ENCODE results near the gene OR14J1.
"Not testable (repeated sequence)": the region's sequence is repeated elsewhere in the genome, so short reads cannot be mapped to it uniquely, and the experiment has no call there.

Gene OR14J1

DNA sequence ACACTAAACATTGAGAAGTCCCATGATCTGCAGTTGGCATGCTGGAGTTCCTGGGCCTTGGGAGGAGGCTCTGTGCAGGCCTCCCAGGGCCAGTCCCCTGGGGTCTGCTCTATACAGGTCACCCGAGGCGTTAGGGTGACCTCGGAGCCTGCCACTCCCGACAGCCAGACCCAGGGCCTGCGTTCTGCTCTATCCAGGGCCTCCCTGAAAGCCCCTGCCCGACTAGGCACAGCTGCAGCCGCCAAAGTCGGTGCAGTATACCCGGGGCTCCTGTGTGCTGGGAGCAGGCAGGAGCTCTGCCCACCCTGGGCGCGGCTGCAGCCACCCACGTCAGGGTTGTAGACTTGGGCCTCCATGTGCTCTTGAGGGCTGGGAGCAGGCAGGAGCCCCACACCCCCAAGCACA, 6.3 kb upstream of the OR14J1 start:
- no peaks in the 10 kb centered on the region for H3K27me3 ChIP-seq (ENCODE audit: insufficient read depth, low read length, poor library complexity, severe bottlenecking)
- no peak overlapping the region for H3K4me3 ChIP-seq (ENCODE audit: low read length, poor library complexity, severe bottlenecking)
- H3K36me3 ChIP-seq (ENCODE audit: insufficient read depth, low read length) = no peaks in the 10 kb centered on the region
- H3F3A ChIP-seq (ENCODE audit: low read depth) = no peaks in the 10 kb centered on the region
- H3K9me2 ChIP-seq (replicated peaks; ENCODE audit: low read depth, low read length) = no peaks in the 10 kb centered on the region
- H4K20me1 ChIP-seq (ENCODE audit: insufficient read depth, low read length, poor library complexity, severe bottlenecking) = no peaks in the 10 kb centered on the region
- no peak overlapping the region for H3K9ac ChIP-seq (ENCODE audit: low read depth, low read length, poor library complexity, severe bottlenecking)
- no peaks in the 10 kb centered on the region for H3K4me1 ChIP-seq (ENCODE audit: insufficient read depth, low read length, poor library complexity, severe bottlenecking)
- no peaks in the 10 kb centered on the region for H3K9me3 ChIP-seq (ENCODE audit: insufficient read depth, low read depth, low read length)
- no peaks in the 10 kb centered on the region for H3K79me2 ChIP-seq (ENCODE audit: insufficient read depth, low read length)
- no peak overlapping the region for H2AFZ ChIP-seq (ENCODE audit: low read length)
- H3K4me2 ChIP-seq (ENCODE audit: low read depth, low read length, poor library complexity, severe bottlenecking) = no peak overlapping the region
- no peak for TF ChIP-seq EZH2phosphoT487 (IDR thresholded peaks at IDR 0.05; ENCODE audit: borderline replicate concordance)
- TF ChIP-seq, protein P1, sequence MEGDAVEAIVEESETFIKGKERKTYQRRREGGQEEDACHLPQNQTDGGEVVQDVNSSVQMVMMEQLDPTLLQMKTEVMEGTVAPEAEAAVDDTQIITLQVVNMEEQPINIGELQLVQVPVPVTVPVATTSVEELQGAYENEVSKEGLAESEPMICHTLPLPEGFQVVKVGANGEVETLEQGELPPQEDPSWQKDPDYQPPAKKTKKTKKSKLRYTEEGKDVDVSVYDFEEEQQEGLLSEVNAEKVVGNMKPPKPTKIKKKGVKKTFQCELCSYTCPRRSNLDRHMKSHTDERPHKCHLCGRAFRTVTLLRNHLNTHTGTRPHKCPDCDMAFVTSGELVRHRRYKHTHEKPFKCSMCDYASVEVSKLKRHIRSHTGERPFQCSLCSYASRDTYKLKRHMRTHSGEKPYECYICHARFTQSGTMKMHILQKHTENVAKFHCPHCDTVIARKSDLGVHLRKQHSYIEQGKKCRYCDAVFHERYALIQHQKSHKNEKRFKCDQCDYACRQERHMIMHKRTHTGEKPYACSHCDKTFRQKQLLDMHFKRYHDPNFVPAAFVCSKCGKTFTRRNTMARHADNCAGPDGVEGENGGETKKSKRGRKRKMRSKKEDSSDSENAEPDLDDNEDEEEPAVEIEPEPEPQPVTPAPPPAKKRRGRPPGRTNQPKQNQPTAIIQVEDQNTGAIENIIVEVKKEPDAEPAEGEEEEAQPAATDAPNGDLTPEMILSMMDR (conservative IDR thresholded peaks at IDR 0.05; ENCODE audit: low read length) = no peak

DNA sequence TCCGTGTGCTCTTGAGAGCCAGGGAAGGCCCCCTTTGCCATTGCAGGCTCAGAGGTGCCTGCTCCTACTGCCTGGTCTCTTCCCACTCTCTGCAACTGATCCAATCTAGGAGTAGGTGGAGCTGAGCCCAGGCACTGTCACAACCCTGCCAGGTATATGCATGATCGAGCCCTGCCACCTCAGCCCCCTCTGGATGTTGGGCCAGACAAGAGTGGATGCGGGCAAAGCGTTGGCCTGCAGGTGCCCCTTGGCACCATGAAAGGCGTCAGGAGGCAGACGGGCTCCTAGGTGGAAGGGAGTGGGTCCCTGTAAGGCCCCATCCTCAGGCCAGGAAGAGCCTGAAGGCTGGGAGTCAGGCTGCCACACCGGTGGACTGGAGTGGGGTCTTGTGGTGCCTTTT, 5.9 kb upstream of the OR14J1 start:
- TF ChIP-seq EZH2phosphoT487 (IDR thresholded peaks at IDR 0.05; ENCODE audit: borderline replicate concordance) = no peak
- TF ChIP-seq, protein P1 (conservative IDR thresholded peaks at IDR 0.05; ENCODE audit: low read length) = no peak
- no peak overlapping the region for H2AFZ ChIP-seq (ENCODE audit: low read length)

DNA sequence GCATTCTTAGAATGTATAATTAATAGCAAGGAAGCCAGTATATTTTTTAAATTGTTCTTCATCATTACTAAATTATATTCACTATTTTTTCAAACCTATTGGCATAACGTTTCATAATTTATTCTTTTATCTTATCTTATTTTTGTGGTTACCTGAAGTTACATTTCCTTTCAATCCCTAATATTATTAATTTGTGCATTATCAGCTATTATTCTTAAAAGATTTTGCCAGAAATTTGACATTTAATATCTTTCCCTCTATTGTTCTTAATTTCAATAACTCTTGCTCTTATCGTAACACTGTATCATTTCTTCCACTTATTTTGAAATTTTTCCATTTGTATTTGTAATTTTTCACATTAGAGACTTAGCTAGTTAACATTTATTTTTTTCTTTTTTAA, 18.4 kb downstream of the OR14J1 start:
- TF ChIP-seq EZH2phosphoT487 (IDR thresholded peaks at IDR 0.05; ENCODE audit: borderline replicate concordance) = no peak
- TF ChIP-seq, protein P1 (conservative IDR thresholded peaks at IDR 0.05; ENCODE audit: low read length) = no peak
- H3K9me2 ChIP-seq (replicated peaks; ENCODE audit: low read depth, low read length) = no peaks in the 10 kb centered on the region
- no peaks in the 10 kb centered on the region for H3K36me3 ChIP-seq (ENCODE audit: insufficient read depth, low read length)
- no peaks in the 10 kb centered on the region for H4K20me1 ChIP-seq (ENCODE audit: insufficient read depth, low read length, poor library complexity, severe bottlenecking)
- no peaks in the 10 kb centered on the region for H3F3A ChIP-seq (ENCODE audit: low read depth)
- no peaks in the 10 kb centered on the region for H3K9me3 ChIP-seq (ENCODE audit: insufficient read depth, low read depth, low read length)
- H3K79me2 ChIP-seq (ENCODE audit: insufficient read depth, low read length) = no peaks in the 10 kb centered on the region
- no peaks in the 10 kb centered on the region for H3K27me3 ChIP-seq (ENCODE audit: insufficient read depth, low read length, poor library complexity, severe bottlenecking)
- H3K9ac ChIP-seq (ENCODE audit: low read depth, low read length, poor library complexity, severe bottlenecking) = no peak overlapping the region
- H3K4me1 ChIP-seq (ENCODE audit: insufficient read depth, low read length, poor library complexity, severe bottlenecking) = no peaks in the 10 kb centered on the region
- no peak overlapping the region for H2AFZ ChIP-seq (ENCODE audit: low read length)
- no peak overlapping the region for H3K4me3 ChIP-seq (ENCODE audit: low read length, poor library complexity, severe bottlenecking)
- no peak overlapping the region for H3K4me2 ChIP-seq (ENCODE audit: low read depth, low read length, poor library complexity, severe bottlenecking)

More for the DNA sequence above, 5.9 kb upstream of the OR14J1 start:
- Histone ChIP-seq H4K20me1 (ENCODE audit: insufficient read depth, low read length, poor library complexity, severe bottlenecking) (no peaks in the 10 kb centered on the region), H3K9ac (ENCODE audit: low read depth, low read length, poor library complexity, severe bottlenecking) (no peak overlapping the region), H3K27me3 (ENCODE audit: insufficient read depth, low read length, poor library complexity, severe bottlenecking) (no peaks in the 10 kb centered on the region), H3K4me1 (ENCODE audit: insufficient read depth, low read length, poor library complexity, severe bottlenecking) (no peaks in the 10 kb centered on the region), H3F3A (ENCODE audit: low read depth) (no peaks in the 10 kb centered on the region), H3K79me2 (ENCODE audit: insufficient read depth, low read length) (no peaks in the 10 kb centered on the region), H3K4me2 (ENCODE audit: low read depth, low read length, poor library complexity, severe bottlenecking) (no peak overlapping the region), H3K36me3 (ENCODE audit: insufficient read depth, low read length) (no peaks in the 10 kb centered on the region), H3K4me3 (ENCODE audit: low read length, poor library complexity, severe bottlenecking) (no peak overlapping the region), H3K9me3 (ENCODE audit: insufficient read depth, low read depth, low read length) (no peaks in the 10 kb centered on the region), H3K9me2 (replicated peaks; ENCODE audit: low read depth, low read length) (no peaks in the 10 kb centered on the region)

GRCh38 chr6:29323332-29323731, 21.8 kb downstream of the OR14J1 start:
- H4K20me1 ChIP-seq (ENCODE audit: insufficient read depth, low read length, poor library complexity, severe bottlenecking); H2AFZ ChIP-seq (ENCODE audit: low read length); H3K9me3 ChIP-seq (ENCODE audit: insufficient read depth, low read depth, low read length): not testable (repeated sequence)

More at GRCh38 chr6:29323332-29323731, 21.8 kb downstream of the OR14J1 start:
- H3K4me2 ChIP-seq (ENCODE audit: low read depth, low read length, poor library complexity, severe bottlenecking); H3K4me3 ChIP-seq (ENCODE audit: low read length, poor library complexity, severe bottlenecking); H3F3A ChIP-seq (ENCODE audit: low read depth); H3K9ac ChIP-seq (ENCODE audit: low read depth, low read length, poor library complexity, severe bottlenecking); H3K79me2 ChIP-seq (ENCODE audit: insufficient read depth, low read length); H3K36me3 ChIP-seq (ENCODE audit: insufficient read depth, low read length); H3K4me1 ChIP-seq (ENCODE audit: insufficient read depth, low read length, poor library complexity, severe bottlenecking); H3K27me3 ChIP-seq (ENCODE audit: insufficient read depth, low read length, poor library complexity, severe bottlenecking); H3K9me2 ChIP-seq (replicated peaks; ENCODE audit: low read depth, low read length): not testable (repeated sequence)
